ENCODE data around the gene PURA.

Gene PURA

DNA sequence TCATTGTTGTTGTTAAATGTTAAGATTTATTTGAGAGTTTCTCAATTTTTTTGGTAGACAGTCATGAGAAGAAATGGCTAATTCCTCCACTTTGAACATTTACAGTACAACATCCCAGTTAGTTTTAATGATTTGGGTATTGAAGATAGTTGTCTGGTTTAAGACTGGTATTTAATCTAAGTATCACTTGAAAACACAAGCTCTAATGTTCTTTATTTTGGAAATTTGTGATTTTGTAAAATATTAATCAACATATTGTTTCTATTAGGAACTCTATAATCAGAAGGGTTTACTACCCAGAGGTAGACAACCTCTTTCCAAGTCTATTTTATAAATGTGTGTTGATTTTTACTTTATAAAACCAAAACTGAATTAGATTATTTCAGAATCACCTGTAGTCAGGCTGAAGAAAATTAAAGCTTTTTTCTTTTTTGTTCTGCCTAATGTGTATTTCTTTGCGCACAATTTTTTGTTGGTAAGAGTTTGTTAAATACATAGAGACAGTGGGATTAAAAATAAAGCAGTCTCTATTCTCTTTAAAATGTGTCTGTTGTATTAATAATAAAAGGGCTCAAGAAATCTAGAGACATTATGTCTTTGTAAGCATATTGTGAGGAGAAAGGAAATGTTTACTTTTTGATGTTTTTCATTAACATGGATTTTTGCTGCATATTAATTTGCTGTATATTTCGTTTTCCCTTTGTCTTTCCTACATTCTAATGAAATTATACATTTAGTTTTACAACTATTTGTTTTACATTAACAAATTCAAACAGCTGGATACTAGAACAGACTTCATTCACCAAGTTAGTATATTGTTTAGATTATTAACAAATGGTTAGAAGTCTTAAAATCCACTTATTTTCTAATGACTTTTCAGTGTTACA, 3.9 kb upstream of the PURA start:
- ATAC-seq (no peak), DNase-seq (no peak)

DNA sequence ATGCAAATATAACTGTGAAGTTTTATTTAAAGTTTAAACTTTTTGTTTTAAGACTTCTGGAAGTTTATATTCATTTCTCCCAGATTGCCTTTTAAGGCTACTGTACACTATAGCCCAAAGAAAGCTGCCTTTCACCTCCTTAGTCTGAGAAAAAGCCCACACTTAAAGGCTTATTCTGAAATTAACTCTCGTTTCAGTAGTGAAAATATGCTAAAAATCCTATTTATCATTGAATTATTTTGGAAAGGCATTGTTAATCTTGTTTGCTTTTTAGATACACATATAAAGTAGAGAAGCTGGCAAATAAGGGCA, 3.3 kb upstream of the PURA start:
- ATAC-seq (no peak), DNase-seq (no peak)

DNA sequence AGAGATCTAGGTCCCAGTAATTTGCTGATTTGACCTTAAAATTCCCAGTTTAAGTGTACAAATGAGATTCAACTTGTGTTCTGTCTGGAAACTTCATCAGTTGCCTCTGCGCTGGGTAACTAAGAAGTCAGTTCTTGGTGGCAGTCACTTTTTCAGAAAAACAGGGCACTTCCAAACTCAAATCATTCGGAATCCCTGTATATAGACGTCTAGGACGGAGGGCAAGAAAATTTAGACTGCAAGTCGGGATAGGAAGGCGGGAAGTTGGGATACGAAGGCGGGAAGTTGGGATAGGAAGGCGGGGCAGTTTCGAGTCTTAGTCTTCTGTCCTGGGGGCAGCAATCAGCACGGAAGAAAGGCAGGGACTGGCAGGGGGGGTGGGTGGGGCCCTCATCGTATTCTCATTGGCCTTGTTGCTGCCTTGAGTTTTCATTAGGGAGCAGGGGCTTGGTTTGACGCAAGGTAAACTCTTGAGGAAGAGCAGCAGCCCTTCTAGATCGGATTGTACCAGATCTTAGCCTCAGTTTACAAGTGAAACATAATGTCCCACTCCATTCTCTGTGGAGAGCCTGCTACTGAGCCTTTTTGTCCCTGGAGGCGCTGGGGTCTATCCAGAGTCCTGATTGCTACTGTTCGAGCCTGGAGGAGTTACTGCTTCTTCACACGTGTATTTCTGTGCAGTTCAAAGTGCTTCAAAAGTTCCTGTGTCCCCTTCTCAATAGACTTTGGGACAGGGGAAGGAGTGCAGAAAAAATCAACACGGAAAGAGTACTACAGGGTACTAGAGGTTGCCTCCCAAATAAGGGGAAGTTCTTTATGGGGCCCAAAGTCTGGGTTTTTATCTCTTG, 2.7 kb upstream of the PURA start:
- DNase-seq (no peak), ATAC-seq (no peak)

DNA sequence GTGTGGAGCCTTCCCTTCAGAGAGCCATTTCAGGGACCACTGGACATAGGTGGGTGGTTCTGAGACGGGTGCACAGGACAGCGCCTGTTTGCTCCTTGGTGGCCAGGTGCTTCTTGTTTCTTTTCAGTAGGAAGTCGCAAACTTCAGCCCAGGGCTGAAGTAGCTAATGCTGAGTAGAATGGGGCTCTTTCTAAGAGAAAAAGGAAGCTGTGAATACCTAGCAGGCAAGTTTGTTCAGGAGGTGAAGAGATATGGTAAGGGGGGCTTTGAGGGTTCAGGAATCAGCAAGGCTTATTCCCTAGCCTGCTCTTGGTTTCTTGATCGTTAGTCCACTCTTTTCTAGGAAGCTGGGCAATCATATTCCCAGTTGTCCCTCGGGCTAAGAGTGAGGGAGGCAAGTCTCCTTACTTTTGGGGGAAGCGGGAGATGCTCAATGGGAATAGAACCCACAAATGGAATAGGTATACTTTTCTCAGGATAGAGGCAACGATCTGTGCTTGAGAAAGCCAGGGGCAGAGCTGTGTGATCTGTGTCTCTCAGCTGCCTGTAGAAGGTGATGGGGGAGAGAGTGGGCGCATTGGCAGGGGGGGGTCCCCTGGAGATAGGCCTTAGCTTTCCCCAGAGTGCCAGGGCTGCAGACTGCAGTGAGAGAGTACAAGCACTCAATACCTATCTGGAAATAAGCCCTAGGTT, 1.9 kb upstream of the PURA start:
- ATAC-seq: no peak

DNA sequence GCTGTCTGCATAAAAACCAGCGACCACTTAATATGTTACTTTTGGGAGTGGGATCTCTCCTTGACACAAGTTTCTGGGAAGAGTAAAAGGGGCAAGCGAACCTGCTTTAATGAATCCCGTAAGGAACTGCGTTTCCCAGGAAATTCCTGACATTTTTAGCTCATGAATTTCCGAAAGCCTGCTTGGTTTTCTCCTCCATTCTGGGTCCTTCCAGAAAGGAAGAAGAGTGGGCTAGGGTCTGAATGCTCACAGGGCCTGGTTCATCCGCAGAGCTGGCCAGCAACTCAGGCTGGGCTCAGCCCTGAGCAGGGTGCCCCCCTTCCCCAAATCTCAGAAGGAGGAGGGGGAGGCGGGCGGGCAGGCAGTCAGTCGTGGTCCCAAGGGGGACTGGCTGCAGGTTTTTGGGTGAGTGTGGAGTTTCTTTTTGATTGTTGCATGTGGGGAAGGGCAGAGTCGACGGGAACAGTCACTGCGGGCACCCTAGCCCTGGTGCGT, 1.2 kb upstream of the PURA start:
- ATAC-seq (no peak), DNase-seq (no peak)

More for the DNA sequence above, 1.9 kb upstream of the PURA start:
- DNase-seq: no peak

DNA sequence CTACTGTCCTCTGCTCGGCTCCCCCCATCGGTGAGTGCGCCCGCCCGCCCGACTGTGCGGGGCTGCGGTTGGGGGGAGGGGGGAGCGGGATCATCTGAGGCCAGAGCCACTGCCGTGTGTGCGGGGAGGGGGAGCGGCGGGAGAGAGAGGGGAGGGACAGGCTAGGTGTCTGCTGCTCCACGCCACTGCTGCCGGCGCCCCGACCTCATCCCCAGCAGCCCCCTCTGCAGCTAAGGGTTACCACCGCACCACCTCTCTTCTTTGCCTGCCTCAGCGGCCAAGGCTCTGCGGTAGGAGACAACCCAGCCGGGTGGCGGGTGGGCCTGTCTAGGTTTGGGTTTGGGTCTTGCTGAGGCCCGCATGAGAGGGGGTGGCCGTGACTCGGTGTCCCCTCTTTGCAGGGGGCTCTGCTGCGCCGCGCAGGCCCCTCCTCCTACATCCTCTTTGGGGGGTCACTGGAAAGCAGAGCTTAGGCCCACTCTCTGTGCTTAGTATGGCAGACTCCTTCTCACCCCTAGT, 670 bp upstream of the PURA start:
- ATAC-seq (no peak), DNase-seq (peak; percentile 44)

DNA sequence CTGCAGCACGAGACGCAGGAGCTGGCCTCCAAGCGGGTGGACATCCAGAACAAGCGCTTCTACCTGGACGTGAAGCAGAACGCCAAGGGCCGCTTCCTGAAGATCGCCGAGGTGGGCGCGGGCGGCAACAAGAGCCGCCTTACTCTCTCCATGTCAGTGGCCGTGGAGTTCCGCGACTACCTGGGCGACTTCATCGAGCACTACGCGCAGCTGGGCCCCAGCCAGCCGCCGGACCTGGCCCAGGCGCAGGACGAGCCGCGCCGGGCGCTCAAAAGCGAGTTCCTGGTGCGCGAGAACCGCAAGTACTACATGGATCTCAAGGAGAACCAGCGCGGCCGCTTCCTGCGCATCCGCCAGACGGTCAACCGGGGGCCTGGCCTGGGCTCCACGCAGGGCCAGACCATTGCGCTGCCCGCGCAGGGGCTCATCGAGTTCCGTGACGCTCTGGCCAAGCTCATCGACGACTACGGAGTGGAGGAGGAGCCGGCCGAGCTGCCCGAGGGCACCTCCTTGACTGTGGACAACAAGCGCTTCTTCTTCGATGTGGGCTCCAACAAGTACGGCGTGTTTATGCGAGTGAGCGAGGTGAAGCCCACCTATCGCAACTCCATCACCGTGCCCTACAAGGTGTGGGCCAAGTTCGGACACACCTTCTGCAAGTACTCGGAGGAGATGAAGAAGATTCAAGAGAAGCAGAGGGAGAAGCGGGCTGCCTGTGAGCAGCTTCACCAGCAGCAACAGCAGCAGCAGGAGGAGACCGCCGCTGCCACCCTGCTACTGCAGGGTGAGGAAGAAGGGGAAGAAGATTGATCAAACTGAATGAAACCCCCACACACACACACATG, 654 bp downstream of the PURA start:
- peak; percentile 53 for DNase-seq
- peak; percentile 28 for ATAC-seq

DNA sequence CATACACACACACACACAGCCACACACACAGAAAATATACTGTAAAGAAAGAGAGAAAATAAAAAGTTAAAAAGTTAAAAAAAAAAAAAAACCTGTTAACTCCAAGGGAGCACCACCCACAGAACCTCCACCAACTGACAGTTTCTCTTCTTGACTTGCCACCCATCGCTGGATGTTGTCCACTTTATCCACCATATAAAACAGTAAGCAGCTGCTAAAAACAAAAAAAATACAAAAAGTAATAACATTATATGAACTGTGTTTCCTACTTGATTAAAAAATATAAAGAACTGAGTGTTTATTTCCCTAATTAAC, 1.2 kb downstream of the PURA start:
- no peak for ATAC-seq
- DNase-seq: no peak

DNA sequence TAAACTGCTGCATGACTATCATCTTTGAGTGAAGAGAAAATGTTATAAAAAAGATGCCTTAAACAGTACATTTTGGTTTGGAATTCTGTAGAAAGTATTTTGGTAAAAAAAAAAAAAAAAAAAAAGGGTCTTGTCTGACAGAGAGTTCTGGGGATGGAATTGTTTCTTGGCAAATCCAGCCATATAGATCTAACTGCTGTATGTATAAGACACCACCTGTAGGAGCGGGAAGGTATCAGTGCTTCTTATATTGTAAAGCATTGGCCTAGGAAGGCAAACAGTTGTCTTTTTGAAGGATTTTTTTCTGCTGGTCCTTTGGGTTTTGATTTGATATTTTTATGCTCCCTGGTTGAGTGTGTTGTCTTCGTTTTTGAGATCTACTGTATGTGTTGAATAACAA, 2.8 kb downstream of the PURA start:
- DNase-seq: no peak
- no peak for ATAC-seq

DNA sequence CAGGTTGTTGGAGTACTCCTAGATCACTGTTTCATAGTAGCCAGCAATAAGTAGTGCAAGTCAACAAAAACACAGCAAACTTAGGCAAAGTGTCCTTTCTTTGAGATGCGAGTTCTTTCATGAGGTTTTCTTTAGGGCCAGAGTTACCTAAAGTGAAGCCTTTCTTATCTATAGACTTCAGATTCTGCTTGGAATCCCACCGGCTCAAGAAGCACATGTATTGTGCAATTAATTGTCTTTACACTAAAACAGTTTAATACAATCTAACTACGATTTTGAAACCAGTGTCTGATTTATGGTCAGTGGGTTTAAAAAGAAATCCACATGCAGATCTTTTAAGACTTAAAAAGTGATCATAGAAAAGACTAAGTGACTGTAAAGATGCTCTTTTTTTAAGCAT, 3.6 kb downstream of the PURA start:
- ATAC-seq (no peak), DNase-seq (no peak)

DNA sequence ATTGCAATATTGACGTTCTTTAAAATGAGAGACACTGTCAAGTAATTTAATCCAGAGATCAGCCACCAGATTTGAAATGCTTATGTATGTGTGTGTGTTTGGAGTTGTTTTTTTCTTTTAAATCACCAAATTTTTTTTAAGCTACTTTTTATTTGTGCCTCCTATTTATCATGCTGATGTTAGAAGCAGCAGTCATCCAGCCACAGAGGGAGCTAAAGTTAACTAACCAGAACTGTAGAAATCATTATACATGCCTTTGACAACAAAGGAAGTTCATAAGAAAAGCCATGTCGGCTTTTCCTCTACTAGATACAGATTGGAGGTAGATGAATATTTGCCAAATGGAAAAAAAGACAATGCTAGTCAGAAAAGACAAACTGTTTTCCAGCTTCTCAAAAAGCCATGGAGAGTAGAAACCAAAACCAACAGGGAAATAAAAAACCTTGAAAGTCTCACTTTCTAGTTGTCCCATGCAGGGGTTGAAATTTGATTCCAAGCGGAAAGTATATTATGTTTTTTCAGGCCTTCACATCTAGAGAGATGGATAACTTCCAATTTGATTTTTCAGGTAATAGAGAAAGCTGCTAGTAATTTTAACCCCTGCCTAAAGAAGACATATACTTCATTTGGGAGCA, 4.5 kb downstream of the PURA start:
- DNase-seq (no peak), ATAC-seq (no peak)

DNA sequence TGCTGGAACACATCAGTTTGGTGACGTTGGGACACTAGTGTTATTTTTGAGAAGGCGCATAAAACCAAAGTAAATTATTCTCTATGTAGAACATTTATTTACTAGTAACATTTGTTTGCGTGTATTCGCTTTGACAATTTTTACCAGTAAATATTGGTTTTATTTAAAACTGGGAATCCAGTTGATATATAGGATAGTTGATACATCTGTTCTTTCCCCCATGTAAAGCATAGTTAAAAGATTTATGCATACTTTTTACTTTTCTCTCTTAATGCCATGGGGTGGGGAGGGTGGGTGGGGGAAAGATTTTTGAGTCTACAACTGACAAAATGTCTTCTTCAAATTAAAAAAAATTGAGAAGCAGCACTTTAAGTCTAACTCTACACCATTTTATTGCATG, 11.7 kb downstream of the PURA start, which contains the start of gene IGIP:
Gene IGIP (plus strand): TSS at position 301 of the 400 bp plus-strand sequence. CDS start 2,540 bp downstream, outside the sequence.
- no peak for ATAC-seq
- no peak for DNase-seq

DNA sequence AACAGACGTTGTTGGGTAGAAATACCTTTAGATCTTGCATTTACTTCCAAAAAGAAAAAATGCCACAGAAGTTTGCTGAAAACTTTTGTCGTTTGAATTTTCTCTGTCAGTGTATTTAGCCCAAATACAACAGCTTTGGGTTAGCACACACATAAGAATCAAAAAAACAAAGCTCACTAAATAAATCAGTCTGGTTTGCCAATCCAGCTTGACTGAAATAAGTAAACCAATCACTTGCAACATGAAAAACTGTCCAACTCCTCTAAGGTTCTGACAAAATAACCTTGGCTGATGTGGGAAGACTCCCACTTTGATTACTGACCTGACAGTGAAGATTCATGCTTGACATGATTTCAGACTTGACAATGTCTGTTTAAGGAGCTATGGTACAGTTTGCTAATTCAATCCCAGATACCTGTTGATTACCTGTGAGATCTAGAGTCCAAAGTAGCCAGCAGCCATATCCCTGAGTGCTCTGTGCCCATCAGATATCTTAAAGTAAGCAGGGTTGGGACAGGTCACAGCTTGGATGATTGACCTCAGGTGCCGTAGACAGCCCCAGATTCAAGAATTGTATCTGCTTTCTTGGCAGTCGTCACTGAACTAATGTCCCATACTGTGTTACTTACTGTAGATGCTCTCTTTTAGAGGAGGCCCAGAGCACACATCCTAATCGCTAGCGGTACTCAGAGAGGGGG, 12.6 kb downstream of the PURA start:
- no peak for DNase-seq
- no peak for ATAC-seq

DNA sequence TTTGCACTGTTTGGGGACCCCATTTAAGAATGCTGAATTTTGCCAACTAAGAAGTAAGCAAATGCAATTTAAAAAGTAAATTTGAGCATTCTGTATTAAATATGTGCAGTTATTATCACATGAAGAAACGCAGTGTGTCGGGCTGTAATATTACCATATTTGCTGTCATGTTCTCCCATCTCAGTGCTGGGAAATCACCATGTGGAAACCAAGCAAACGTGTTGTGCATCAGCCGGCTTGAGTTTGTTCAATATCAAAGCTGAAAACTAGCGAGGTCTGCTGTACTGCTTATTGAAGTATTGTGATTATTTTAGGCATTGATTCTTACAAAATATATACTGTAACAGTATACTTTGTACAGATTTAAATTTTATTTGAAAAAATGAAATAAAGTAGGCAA, 14.5 kb downstream of the PURA start:
- ATAC-seq (no peak), DNase-seq (no peak)

DNA sequence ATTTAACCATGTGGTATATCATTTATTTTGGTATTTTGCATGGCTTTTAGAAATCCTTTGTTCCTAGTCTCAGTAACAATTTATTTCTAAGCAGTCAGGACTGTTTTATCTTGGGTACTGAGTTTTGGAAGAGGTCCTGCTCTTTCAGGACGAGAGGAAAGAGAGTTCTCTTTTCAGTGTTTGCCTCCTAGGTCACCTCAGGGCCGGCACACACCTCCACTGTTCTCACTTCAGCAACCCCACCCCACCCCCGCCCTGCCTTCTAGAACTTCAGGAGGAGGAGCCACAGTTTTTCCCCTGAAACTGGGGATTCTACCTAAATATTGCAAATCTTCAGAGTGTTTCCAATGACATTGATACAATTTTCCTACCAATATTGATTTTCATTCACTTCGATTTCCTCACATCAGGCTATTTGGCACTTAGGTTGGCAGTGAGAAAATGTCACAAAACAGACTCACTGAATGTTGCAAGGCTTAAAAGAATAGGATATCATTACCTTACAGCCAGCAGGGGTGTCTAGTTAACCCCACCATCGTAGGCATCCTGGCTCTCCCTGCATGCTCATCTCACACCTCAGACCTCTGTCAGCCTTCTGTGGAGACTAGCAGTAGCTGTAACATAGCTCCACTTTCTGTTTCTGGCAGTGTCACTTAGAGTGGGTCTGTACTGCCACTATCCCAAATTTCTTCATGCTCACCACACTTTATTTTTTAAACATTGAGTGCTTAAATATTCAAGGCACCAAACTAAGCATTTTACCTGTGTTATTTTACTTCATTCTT, 17.2 kb downstream of the PURA start:
- DNase-seq: no peak
- no peak for ATAC-seq

DNA sequence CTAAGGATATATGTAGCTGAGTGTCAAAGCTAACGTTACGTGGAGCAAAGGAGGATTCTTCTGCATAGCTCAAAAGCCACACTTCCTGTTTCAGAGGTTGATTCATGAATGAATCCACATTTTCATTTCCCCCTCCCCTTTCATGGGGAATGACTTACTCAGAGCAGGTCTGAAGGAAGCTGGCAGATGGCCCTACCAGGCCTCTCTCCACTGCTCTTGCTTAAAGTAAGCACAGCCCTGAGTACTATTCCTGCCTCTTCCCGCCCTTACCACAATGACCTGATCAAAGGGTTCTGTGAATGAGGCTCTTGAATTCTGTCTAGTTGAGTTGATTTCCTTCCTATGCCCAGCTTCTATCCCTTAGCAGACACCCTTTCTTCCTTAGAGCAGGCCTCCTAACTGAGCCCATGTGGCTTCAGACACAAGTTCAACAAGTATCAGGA, 18.1 kb downstream of the PURA start:
- ATAC-seq (peak; percentile 92), DNase-seq (no peak)

DNA sequence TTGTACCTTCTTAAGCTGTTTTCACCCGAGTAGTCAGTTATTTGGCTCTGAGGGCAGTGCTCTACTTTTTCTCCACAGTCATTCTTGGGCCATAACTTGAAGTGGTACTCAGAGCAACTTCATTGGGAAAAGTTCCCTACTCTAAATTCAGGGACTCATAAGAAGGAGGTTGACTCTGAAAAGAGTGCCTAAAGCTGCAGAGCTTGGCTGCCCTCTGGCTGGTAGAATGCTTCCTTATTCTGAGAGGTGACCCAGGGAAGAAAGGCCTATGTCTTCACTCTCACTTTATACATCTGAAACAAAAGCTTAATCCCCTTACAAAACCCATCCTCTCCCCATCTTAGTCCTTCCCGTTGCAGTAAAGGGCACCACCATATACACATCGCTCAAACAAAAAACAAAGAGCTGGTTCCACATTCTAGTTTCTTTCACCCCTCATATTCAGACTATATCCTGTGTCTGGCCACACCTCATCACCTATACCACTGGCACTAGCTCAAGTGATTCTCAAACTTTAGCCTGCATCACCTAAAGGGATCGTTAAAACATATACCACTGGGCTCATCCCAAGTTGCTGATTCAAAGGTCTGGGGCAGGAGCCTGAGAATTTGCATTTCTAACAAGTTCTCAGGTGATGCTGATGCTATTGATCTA, 19.7 kb downstream of the PURA start:
- ATAC-seq: no peak
- DNase-seq: no peak

DNA sequence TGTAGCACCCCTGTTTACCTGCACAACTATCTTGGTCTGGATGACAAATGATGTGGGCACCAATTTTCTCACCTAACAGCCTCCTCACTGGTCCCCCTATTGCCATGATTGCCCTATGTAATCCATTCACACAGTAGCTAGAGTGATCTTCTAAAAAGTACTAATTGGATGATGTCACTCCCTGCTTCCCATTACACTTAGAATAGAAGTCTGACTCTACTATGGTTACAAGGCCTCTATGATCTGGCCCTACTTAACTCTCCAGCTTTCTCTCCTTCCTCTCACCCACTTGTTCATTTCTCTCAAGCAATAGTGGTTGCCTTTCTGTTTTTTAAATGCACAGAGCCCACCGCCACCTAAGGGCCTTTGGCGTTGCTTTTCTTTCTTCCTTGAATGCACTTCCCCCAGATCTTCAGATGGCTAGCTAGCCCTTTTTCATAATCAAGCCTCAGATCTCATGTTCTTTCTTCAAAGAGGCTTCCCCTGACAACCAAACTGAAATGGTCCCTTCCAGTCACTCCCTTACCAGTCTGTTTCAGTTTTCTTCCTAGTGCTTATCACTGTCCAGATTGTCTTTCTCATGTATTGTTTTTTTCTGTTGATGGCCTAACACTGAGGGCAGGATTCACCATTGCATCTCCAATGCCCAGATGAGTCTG, 20.5 kb downstream of the PURA start:
- no peak for ATAC-seq
- no peak for DNase-seq

DNA sequence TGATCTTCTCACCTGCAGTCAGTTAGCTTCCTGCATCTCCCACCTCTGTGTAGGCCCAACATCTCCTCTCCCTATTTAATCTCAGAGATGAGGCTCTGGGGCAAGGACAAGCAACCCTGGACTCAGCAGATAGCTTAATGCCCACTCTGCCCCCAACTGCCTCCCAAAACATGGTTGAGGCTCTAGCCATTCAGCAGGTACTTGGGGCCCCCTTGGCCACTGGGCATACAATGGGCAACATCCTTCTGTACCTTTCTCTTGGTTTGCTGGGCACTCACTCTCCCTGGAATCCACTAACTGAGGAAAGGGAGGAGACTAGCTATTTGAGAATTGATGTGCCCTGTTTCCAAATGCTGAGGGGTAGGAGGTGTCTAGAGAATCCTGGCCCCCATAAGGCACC, 21.2 kb downstream of the PURA start:
- ATAC-seq (no peak), DNase-seq (no peak)
